Spleen (tissue), 7 donors: ENCODE data around the gene ARMC5.
"Not testable (repeated sequence)": the region's sequence is repeated elsewhere in the genome, so short reads cannot be mapped to it uniquely, and the experiment has no call there.

ENCODE experiments used
- POLR2A ChIP-seq, 3 donors: fragments of 450-650 bp; IDR thresholded peaks; one replicate each; pipeline ENCODE4 v1.5.1; 2017; ENCODE audit warnings: antibody characterized with exemption in 3 of 3, mild to moderate bottlenecking in 1 of 3
- TF ChIP-seq, protein P1 (sequence below), 11 experiments: fragments of 200-600 bp in 7 of 11; fragments of 450-650 bp in 4 of 11; sonication (generic) in 4 of 11; IDR thresholded peaks in 8 of 11; conservative IDR thresholded peaks in 3 of 11; 1 replicate in 7 of 11; 2 replicates in 4 of 11; pipeline versions ENCODE4 v1.4.0 to v1.8.0; 2016 to 2021; ENCODE audit warnings: antibody characterized with exemption in 11 of 11, inconsistent platforms in 4 of 11, mild to moderate bottlenecking in 1 of 11
- donor health status: DM: no; HTN: no; CAD: no; lungs with moderate emphysema.
- donor health status: DM: no; HTN: no; CAD: no.
- donor health status: DM: no; HTN: no; CAD: no.

- TF ChIP-seq, protein P1, sequence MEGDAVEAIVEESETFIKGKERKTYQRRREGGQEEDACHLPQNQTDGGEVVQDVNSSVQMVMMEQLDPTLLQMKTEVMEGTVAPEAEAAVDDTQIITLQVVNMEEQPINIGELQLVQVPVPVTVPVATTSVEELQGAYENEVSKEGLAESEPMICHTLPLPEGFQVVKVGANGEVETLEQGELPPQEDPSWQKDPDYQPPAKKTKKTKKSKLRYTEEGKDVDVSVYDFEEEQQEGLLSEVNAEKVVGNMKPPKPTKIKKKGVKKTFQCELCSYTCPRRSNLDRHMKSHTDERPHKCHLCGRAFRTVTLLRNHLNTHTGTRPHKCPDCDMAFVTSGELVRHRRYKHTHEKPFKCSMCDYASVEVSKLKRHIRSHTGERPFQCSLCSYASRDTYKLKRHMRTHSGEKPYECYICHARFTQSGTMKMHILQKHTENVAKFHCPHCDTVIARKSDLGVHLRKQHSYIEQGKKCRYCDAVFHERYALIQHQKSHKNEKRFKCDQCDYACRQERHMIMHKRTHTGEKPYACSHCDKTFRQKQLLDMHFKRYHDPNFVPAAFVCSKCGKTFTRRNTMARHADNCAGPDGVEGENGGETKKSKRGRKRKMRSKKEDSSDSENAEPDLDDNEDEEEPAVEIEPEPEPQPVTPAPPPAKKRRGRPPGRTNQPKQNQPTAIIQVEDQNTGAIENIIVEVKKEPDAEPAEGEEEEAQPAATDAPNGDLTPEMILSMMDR (IDR thresholded peaks at IDR 0.05 in 8 of 11, conservative IDR thresholded peaks at IDR 0.05 in 3 of 11), result not testable (repeated sequence)
- TF ChIP-seq POLR2A (IDR thresholded peaks at IDR 0.05), result not testable (repeated sequence)
These were observed 42.3 kb upstream of the ARMC5 start for GRCh38 chr16:31417036-31417435.
